ENCODE measurements around the gene IGSF23. TPM values are rescaled to one million over a fixed set of nuclear protein-coding genes. Genes with fewer than 3 reads are reported as not detected.

IGSF23 gene
- total and polyA plus RNA-seq, 7 donors, result 0.23 to 0.30 TPM; not detected in 5

- Histone ChIP-seq H3K4me1 (no peaks in the 10 kb centered on the region), H3K4me3 (no peak overlapping the region), H3K27me3 (ENCODE audit: insufficient read depth in 3 of 3, low read length in 2 of 3) (no peaks in the 10 kb centered on the region), H3K27ac (no peak overlapping the region), H3K9me3 (no peaks in the 10 kb centered on the region), H3K36me3 (ENCODE audit: insufficient read depth in 1 of 2, low read depth in 1 of 2) (no peaks in the 10 kb centered on the region)
- 52 to 83% (median 58%) methylated on average over 1 of the region's 1 CpG for WGBS, 3 donors
- no peak for TF ChIP-seq CTCF (IDR thresholded peaks at IDR 0.05)
- ATAC-seq, result no peak
- no peak for DNase-seq
- intact Hi-C loops (cut with DNase I), result loop anchor here in 1 of 2 donors (10.0 kb wide), 1 partner anchor 267 kb away; the partner anchor contains the start of gene NECTIN2
Observed at GRCh38 chr19:44577566-44577874, 35.8 kb upstream of the IGSF23 start.

- Histone ChIP-seq H3K9me3 (no peaks in the 10 kb centered on the region), H3K4me1 (no peaks in the 10 kb centered on the region), H3K27ac (no peak overlapping the region), H3K36me3 (ENCODE audit: insufficient read depth in 1 of 2, low read depth in 1 of 2) (no peaks in the 10 kb centered on the region), H3K4me3 (no peak overlapping the region), H3K27me3 (ENCODE audit: insufficient read depth in 3 of 3, low read length in 2 of 3) (no peaks in the 10 kb centered on the region)
- intact Hi-C loops (cut with DNase I), result loop anchor here in 1 of 2 donors (10.0 kb wide), 1 partner anchor 265 kb away; the partner anchor contains the start of gene NECTIN2
- ATAC-seq (no peak), DNase-seq (no peak)
- WGBS, 3 donors, result 87 to 96% (median 94%) methylated on average over 5 of the region's 5 CpGs
- TF ChIP-seq CTCF (IDR thresholded peaks at IDR 0.05), result no peak
Observed at GRCh38 chr19:44579663-44580365, 33.5 kb upstream of the IGSF23 start.

GRCh38 chr19:44580366-44580895, 32.9 kb upstream of the IGSF23 start:
- Histone ChIP-seq H3K4me3 (no peak overlapping the region), H3K9me3 (no peaks in the 10 kb centered on the region), H3K27me3 (ENCODE audit: insufficient read depth in 3 of 3, low read length in 2 of 3) (no peaks in the 10 kb centered on the region), H3K27ac (no peak overlapping the region), H3K4me1 (no peaks in the 10 kb centered on the region), H3K36me3 (ENCODE audit: insufficient read depth in 1 of 2, low read depth in 1 of 2) (no peaks in the 10 kb centered on the region)
- ATAC-seq, result no peak
- 76 to 83% (median 79%) methylated on average over 11 of the region's 11 CpGs for WGBS, 3 donors
- no peak for TF ChIP-seq CTCF (IDR thresholded peaks at IDR 0.05)
- intact Hi-C loops (cut with DNase I), result no loop called here
- DNase-seq, result no peak

GRCh38 chr19:44581288-44581687, 32.1 kb upstream of the IGSF23 start:
- no peaks in the 10 kb centered on the region for H3K36me3 ChIP-seq (ENCODE audit: insufficient read depth in 1 of 2, low read depth in 1 of 2)
- 99 to 100% (median 100%) methylated on average over 2 of the region's 2 CpGs for WGBS, 3 donors
- DNase-seq, result no peak
- TF ChIP-seq CTCF (IDR thresholded peaks at IDR 0.05), result no peak
- no peak for ATAC-seq
- no peaks in the 10 kb centered on the region for H3K4me1 ChIP-seq
- no peak overlapping the region for H3K4me3 ChIP-seq
- intact Hi-C loops (cut with DNase I), result no loop called here
- no peak overlapping the region for H3K27ac ChIP-seq
- H3K9me3 ChIP-seq, result no peaks in the 10 kb centered on the region
- no peaks in the 10 kb centered on the region for H3K27me3 ChIP-seq (ENCODE audit: insufficient read depth in 3 of 3, low read length in 2 of 3)

Data from psoas muscle (tissue), 8 donors.